SU-DHL-6 (cell line): ENCODE measurements around the gene KCNH1.

ENCODE experiments used
- H2AFZ ChIP-seq: fragments of 200-600 bp; sonication (generic); 2 replicates; pipeline ENCODE4 v1.6.1; 2014; ENCODE audit warnings: low read depth, mild to moderate bottlenecking, moderate library complexity, mixed read lengths, antibody characterized with exemption, low read length; ENCODE audit not compliant: severe bottlenecking
- H3F3A ChIP-seq: fragments of 200-600 bp; shearing (Covaris generic); 2 replicates; pipeline ENCODE4 v1.6.0; 2016; ENCODE audit warnings: antibody characterized with exemption, mild to moderate bottlenecking; ENCODE audit not compliant: insufficient read depth
- H3K27ac ChIP-seq: fragments of 200-600 bp; sonication (generic); 2 replicates; pipeline ENCODE4 v1.5.1; 2016; ENCODE audit warnings: low read depth, mild to moderate bottlenecking, low read length, moderate library complexity, mixed read lengths
- H3K27me3 ChIP-seq: fragments of 200-600 bp; sonication (generic), shearing (Covaris generic); 2 replicates; pipeline ENCODE4 v1.6.0; 2014; ENCODE audit warnings: mild to moderate bottlenecking, low read length
- H3K36me3 ChIP-seq: fragments of 200-600 bp; sonication (generic); 2 replicates; pipeline ENCODE4 v1.6.1; 2014; ENCODE audit warnings: mild to moderate bottlenecking, low read length, mixed read lengths
- H3K4me2 ChIP-seq: fragments of 300-600, 200-600 bp; shearing (Covaris generic), sonication (generic); 2 replicates; pipeline ENCODE4 v1.6.0; 2014; ENCODE audit warnings: low read length, low read depth, mild to moderate bottlenecking; ENCODE audit not compliant: poor library complexity, severe bottlenecking
- H3K4me3 ChIP-seq: fragments of 200-600 bp; sonication (generic); 2 replicates; pipeline ENCODE4 v1.5.1; 2014; ENCODE audit warnings: antibody characterized with exemption, low read length, mild to moderate bottlenecking, mixed read lengths; ENCODE audit not compliant: insufficient read depth, poor library complexity, severe bottlenecking
- H3K79me2 ChIP-seq: fragments of 200-600 bp; sonication (generic); 2 replicates; pipeline ENCODE4 v1.6.1; 2014; ENCODE audit warnings: mild to moderate bottlenecking, low read length, moderate library complexity; ENCODE audit not compliant: insufficient read depth
- H3K9ac ChIP-seq: fragments of 200-600 bp; sonication (generic); 2 replicates; pipeline ENCODE4 v1.7.0; 2014; ENCODE audit warnings: mild to moderate bottlenecking, low read length
- H3K9me2 ChIP-seq: fragments of 200-600 bp; sonication (generic); replicated peaks from 2 replicates; pipeline ENCODE4 v1.6.1; 2014; ENCODE audit warnings: low read length; ENCODE audit not compliant: insufficient read depth
- H3K9me3 ChIP-seq: fragments of 200-600 bp; sonication (generic); 2 replicates; pipeline ENCODE4 v1.6.1; 2014; ENCODE audit warnings: low read length, mixed read lengths; ENCODE audit not compliant: insufficient read depth
- H4K20me1 ChIP-seq: fragments of 200-600 bp; sonication (generic); 2 replicates; pipeline ENCODE4 v1.6.1; 2014; ENCODE audit warnings: low read depth, mild to moderate bottlenecking, antibody characterized with exemption, low read length, moderate library complexity, mixed read lengths
- CTCF ChIP-seq: fragments of 200-600 bp; sonication (generic); IDR thresholded peaks from one replicate; pipeline ENCODE4 v1.5.1; 2017; ENCODE audit warnings: antibody characterized with exemption, mild to moderate bottlenecking, low read length, moderate library complexity; ENCODE audit not compliant: insufficient read depth, poor library complexity, severe bottlenecking
- EZH2phosphoT487 ChIP-seq: fragments of 200-600 bp; sonication (generic), shearing (Covaris generic); conservative IDR thresholded peaks from 2 replicates; pipeline ENCODE4 v1.6.1; 2018; ENCODE audit warnings: mild to moderate bottlenecking, antibody characterized with exemption, low read length, moderate library complexity, mixed read lengths

KCNH1 gene

GRCh38 chr1:210633636-210634035 lies 500.3 kb downstream of the KCNH1 start:
- no peak for TF ChIP-seq CTCF
- no peak for TF ChIP-seq EZH2phosphoT487
- H3K9me3 ChIP-seq, result no peaks in the 10 kb centered on the region

GRCh38 chr1:210633140-210633539 lies 500.8 kb downstream of the KCNH1 start:
- no peak for TF ChIP-seq EZH2phosphoT487
- no peak for TF ChIP-seq CTCF
- Histone ChIP-seq H3K4me3 (no peak overlapping the region), H3F3A (no peaks in the 10 kb centered on the region), H3K27ac (no peak overlapping the region), H3K79me2 (no peaks in the 10 kb centered on the region), H3K9me3 (no peaks in the 10 kb centered on the region), H3K9ac (no peak overlapping the region), H3K4me2 (no peak overlapping the region), H2AFZ (no peak overlapping the region), H3K27me3 (no peaks in the 10 kb centered on the region), H3K9me2 (no peaks in the 10 kb centered on the region; the same call in 1 of the 2 replicates), H3K36me3 (no peaks in the 10 kb centered on the region), H4K20me1 (no peaks in the 10 kb centered on the region)

More at GRCh38 chr1:210633636-210634035, 500.3 kb downstream of the KCNH1 start:
- H3F3A ChIP-seq, result no peaks in the 10 kb centered on the region
- H3K9ac ChIP-seq, result no peak overlapping the region
- no peak overlapping the region for H3K27ac ChIP-seq
- H2AFZ ChIP-seq, result no peak overlapping the region
- H4K20me1 ChIP-seq, result no peaks in the 10 kb centered on the region
- no peak overlapping the region for H3K4me2 ChIP-seq
- H3K79me2 ChIP-seq, result no peaks in the 10 kb centered on the region
- no peak overlapping the region for H3K4me3 ChIP-seq
- no peaks in the 10 kb centered on the region for H3K27me3 ChIP-seq
- H3K36me3 ChIP-seq, result no peaks in the 10 kb centered on the region
- H3K9me2 ChIP-seq, result no peaks in the 10 kb centered on the region; the same call in 1 of the 2 replicates

GRCh38 chr1:210631399-210631798 lies 502.5 kb downstream of the KCNH1 start:
- H3F3A ChIP-seq, result no peaks in the 10 kb centered on the region
- H4K20me1 ChIP-seq, result no peaks in the 10 kb centered on the region
- no peaks in the 10 kb centered on the region for H3K9me3 ChIP-seq
- H3K79me2 ChIP-seq, result no peaks in the 10 kb centered on the region
- no peaks in the 10 kb centered on the region; the same call in 1 of the 2 replicates for H3K9me2 ChIP-seq
- no peaks in the 10 kb centered on the region for H3K27me3 ChIP-seq
- TF ChIP-seq EZH2phosphoT487, result no peak
- TF ChIP-seq CTCF, result no peak
- no peak overlapping the region for H2AFZ ChIP-seq
- no peak overlapping the region for H3K9ac ChIP-seq
- no peak overlapping the region for H3K4me2 ChIP-seq
- H3K36me3 ChIP-seq, result no peaks in the 10 kb centered on the region
- H3K27ac ChIP-seq, result no peak overlapping the region
- no peak overlapping the region for H3K4me3 ChIP-seq
